WTC11 (cell line): ENCODE data around the gene GLI2. TPM values are rescaled to one million over a fixed set of nuclear protein-coding genes. Genes with fewer than 3 reads are reported as not detected.

Experiments used
- ATAC-seq: fragments of 200-7000 bp; cut with Tn5 transposase; 2 replicates; pipeline ENCODE4 v1.10.0; 2021; ENCODE audit warnings: mild to moderate bottlenecking, moderate library complexity
- CTCF ChIA-PET: fragments of 300-600 bp; sonication (Branson Sonifier 250); formaldehyde crosslinking; loops from one replicate; lab custom pipeline; 2021; ENCODE audit warnings: antibody characterized with exemption; lab: Charles Lee
- POLR2A ChIA-PET: fragments of 350-600 bp; sonication (Branson Sonifier 250); formaldehyde crosslinking; loops from one replicate; lab custom pipeline; 2021; ENCODE audit warnings: antibody characterized with exemption; lab: Charles Lee
- DNase-seq: peaks from one replicate; pipeline ENCODE4 v3.0.0; 2021; ENCODE audit warnings: low spot score
- H3K27ac Mint-ChIP-seq: 2 replicates; pipeline ENCODE4 v1.8.0; 2021; ENCODE audit warnings: mixed read lengths
- H3K27me3 Mint-ChIP-seq: 2 replicates; pipeline ENCODE4 v1.8.0; 2021; ENCODE audit warnings: low read depth, mild to moderate bottlenecking, moderate library complexity, mixed read lengths
- H3K36me3 Mint-ChIP-seq: 2 replicates; pipeline ENCODE4 v1.8.0; 2021; ENCODE audit warnings: mixed read lengths
- H3K4me1 Mint-ChIP-seq: 2 replicates; pipeline ENCODE4 v1.8.0; 2022; ENCODE audit warnings: mixed read lengths
- H3K4me3 Mint-ChIP-seq: 2 replicates; pipeline ENCODE4 v1.8.0; 2021; ENCODE audit warnings: mild to moderate bottlenecking, moderate library complexity, mixed read lengths
- H3K9me3 Mint-ChIP-seq: 2 replicates; pipeline ENCODE4 v1.8.0; 2021; ENCODE audit warnings: mixed read lengths
- AR ChIP-seq: fragments of 250-450 bp; sonication (Bioruptor Pico); IDR thresholded peaks from 2 replicates; pipeline ENCODE4 v1.9.0; 2021; ENCODE audit warnings: mild to moderate bottlenecking
- CREB1 ChIP-seq: sonication (generic); formaldehyde crosslinking; IDR thresholded peaks from 2 replicates; pipeline ENCODE4 v1.8.0; 2023; ENCODE audit warnings: mild to moderate bottlenecking, missing genetic modification reagents
- ESRRA ChIP-seq: sonication (generic); formaldehyde crosslinking; IDR thresholded peaks from 2 replicates; pipeline ENCODE4 v1.8.1; 2022; ENCODE audit warnings: mild to moderate bottlenecking, missing genetic modification reagents, borderline replicate concordance
- HMGA2 ChIP-seq: fragments of 250-450 bp; sonication (Bioruptor Pico); IDR thresholded peaks from 2 replicates; pipeline ENCODE4 v1.4.0; 2021; ENCODE audit warnings: mild to moderate bottlenecking, moderate library complexity
- NFE2L1 ChIP-seq: sonication (generic); formaldehyde crosslinking; IDR thresholded peaks from 2 replicates; pipeline ENCODE4 v1.8.1; 2023; ENCODE audit warnings: missing genetic modification reagents
- OVOL2 ChIP-seq: fragments of 250-450 bp; sonication (Bioruptor Pico); IDR thresholded peaks from 2 replicates; pipeline ENCODE4 v1.9.0; 2021; ENCODE audit warnings: mild to moderate bottlenecking, borderline replicate concordance
- RORB ChIP-seq: fragments of 250-450 bp; sonication (Bioruptor Pico); IDR thresholded peaks from 2 replicates; pipeline ENCODE4 v1.9.0; 2021; ENCODE audit warnings: mild to moderate bottlenecking
- TP53 ChIP-seq: sonication (generic); formaldehyde crosslinking; IDR thresholded peaks from 2 replicates; pipeline ENCODE4 v1.8.1; 2023; ENCODE audit warnings: mild to moderate bottlenecking, missing genetic modification reagents
- ZNF121 ChIP-seq: sonication (generic); formaldehyde crosslinking; IDR thresholded peaks from 2 replicates; pipeline ENCODE4 v1.8.0; 2023; ENCODE audit warnings: missing genetic modification reagents
- ZNF138 ChIP-seq: sonication (generic); formaldehyde crosslinking; conservative IDR thresholded peaks from 2 replicates; pipeline ENCODE4 v1.8.1; 2022; ENCODE audit warnings: mild to moderate bottlenecking, moderate library complexity, missing genetic modification reagents
- ZNF423 ChIP-seq: fragments of 250-450 bp; sonication (Bioruptor Pico); IDR thresholded peaks from 2 replicates; pipeline ENCODE4 v2.1.2; 2022; ENCODE audit warnings: mild to moderate bottlenecking, moderate library complexity
- total RNA-seq: library from RNA; stranded (reverse); gene quantifications from 3 replicates; pipeline ENCODE4 v1.2.3, GENCODE V29; 2021
- TF ChIP-seq, protein P1 (sequence below): fragments of 200-600 bp; IDR thresholded peaks from 2 replicates; pipeline ENCODE4 v1.8.0; 2022; ENCODE audit warnings: antibody characterized with exemption
- TF ChIP-seq, protein P2 (sequence below): sonication (generic); formaldehyde crosslinking; IDR thresholded peaks from 2 replicates; pipeline ENCODE4 v1.8.0; 2022; ENCODE audit warnings: mild to moderate bottlenecking, missing genetic modification reagents
- TF ChIP-seq, protein P3 (sequence below): sonication (generic); formaldehyde crosslinking; conservative IDR thresholded peaks from 2 replicates; pipeline ENCODE4 v1.8.1; 2022; ENCODE audit warnings: mild to moderate bottlenecking, missing genetic modification reagents
- TF ChIP-seq, protein P4 (sequence below): sonication (generic); formaldehyde crosslinking; IDR thresholded peaks from 2 replicates; pipeline ENCODE4 v1.8.1; 2023; ENCODE audit warnings: mild to moderate bottlenecking, missing genetic modification reagents

Gene GLI2
- total RNA-seq, 1 experiment from 2014 or later, result 60.9 TPM

DNA sequence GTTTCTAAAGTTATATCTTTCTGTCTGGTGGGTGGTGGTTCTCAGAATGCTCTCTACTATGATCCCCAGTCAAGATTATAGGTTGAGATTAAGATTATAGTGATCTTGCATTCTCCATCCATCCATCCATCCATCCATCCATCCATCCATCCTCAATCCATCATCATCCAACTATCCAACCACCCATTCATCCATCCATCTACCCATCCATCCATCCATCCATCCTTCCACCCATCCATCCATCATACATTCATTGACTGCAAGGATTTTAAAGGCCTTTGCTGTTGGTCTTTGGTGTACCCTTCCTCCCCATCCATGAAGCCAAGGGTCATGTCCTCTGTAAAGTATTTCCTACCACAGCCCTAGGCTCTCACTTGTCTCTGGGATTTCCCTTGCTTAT, 13.1 kb downstream of the GLI2 start (continued):
- TF ChIP-seq, protein P1, sequence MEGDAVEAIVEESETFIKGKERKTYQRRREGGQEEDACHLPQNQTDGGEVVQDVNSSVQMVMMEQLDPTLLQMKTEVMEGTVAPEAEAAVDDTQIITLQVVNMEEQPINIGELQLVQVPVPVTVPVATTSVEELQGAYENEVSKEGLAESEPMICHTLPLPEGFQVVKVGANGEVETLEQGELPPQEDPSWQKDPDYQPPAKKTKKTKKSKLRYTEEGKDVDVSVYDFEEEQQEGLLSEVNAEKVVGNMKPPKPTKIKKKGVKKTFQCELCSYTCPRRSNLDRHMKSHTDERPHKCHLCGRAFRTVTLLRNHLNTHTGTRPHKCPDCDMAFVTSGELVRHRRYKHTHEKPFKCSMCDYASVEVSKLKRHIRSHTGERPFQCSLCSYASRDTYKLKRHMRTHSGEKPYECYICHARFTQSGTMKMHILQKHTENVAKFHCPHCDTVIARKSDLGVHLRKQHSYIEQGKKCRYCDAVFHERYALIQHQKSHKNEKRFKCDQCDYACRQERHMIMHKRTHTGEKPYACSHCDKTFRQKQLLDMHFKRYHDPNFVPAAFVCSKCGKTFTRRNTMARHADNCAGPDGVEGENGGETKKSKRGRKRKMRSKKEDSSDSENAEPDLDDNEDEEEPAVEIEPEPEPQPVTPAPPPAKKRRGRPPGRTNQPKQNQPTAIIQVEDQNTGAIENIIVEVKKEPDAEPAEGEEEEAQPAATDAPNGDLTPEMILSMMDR, result no peak
- no peak for TF ChIP-seq NFE2L1 (CRISPR knock-in tag)

- H3K4me3 Mint-ChIP-seq, result no peak overlapping the region
- CTCF ChIA-PET, result interaction anchor here (1.4 kb wide), 1 partner anchor 54 kb away, joined by 4 read pairs; no protein-coding TSS in a partner anchor
These were observed 14.1 kb downstream of the GLI2 start for GRCh38 chr2:120749506-120750431.

DNA sequence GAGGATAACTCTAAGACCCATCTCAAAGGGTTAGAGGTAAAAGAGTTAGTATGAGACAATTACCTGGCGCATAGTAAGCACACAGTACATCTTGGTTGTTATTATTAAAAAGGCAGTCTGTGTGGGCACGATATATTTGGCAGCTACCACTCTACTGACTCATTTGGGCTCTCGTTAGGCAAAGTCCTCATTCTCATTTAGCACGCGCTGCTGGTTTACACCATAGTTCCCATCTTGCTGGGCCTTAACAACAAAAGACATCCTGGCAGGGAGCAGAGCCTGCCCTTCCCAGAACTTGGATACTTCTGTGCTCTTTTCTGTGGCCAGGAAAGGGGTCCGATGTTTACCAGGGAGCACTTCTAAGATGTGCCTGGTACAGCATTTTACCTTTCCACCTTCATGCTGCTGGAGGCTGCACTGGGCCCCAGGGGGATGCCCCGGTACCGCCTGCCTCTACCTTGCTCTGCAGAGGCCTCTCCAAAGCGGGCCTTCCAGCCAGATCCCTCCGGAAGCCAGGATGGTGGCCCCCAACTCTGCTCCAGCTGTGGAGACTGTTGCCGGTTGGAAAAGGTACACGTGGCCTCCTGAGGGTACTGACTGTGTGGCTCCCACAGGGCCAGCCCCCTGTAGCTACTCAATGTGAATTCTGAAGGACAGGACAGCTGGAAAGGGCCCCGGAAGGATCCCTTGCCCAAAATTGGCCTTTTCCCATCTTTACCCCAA, 15.0 kb downstream of the GLI2 start:
- no peak overlapping the region for H3K27ac Mint-ChIP-seq
- peaks cover 66% of the 10 kb centered on the region for H3K4me1 Mint-ChIP-seq
- H3K36me3 Mint-ChIP-seq, result peaks cover 2% of the 10 kb centered on the region; the same call in 1 of the 2 replicates
- peak; percentile 29; the same call in 1 of the 2 replicates for TF ChIP-seq ZNF423 (CRISPR knock-in tag)
- no peak for TF ChIP-seq AR (CRISPR knock-in tag)
- peak; percentile 93 for TF ChIP-seq ZNF121 (CRISPR knock-in tag)
- H3K9me3 Mint-ChIP-seq, result no peaks in the 10 kb centered on the region
- no peak for DNase-seq
- H3K4me3 Mint-ChIP-seq, result no peak overlapping the region
- ChIA-PET POLR2A (no interaction called here), CTCF (interaction anchor here (1.1 to 1.4 kb wide), 2 partner anchors 55 to 57 kb away, joined by 3 to 4 read pairs; no protein-coding TSS in a partner anchor)
- H3K27me3 Mint-ChIP-seq, result no peaks in the 10 kb centered on the region
- ATAC-seq, result peak; percentile 16

More at GRCh38 chr2:120749506-120750431, 14.1 kb downstream of the GLI2 start:
- H3K27me3 Mint-ChIP-seq, result no peaks in the 10 kb centered on the region
- no peak for DNase-seq
- peaks cover 2% of the 10 kb centered on the region; the same call in 1 of the 2 replicates for H3K36me3 Mint-ChIP-seq
- peak overlapping the region; percentile 78; the same call in 1 of the 2 replicates for H3K27ac Mint-ChIP-seq
- TF ChIP-seq, protein P1, result no peak
- TF ChIP-seq, protein P2, sequence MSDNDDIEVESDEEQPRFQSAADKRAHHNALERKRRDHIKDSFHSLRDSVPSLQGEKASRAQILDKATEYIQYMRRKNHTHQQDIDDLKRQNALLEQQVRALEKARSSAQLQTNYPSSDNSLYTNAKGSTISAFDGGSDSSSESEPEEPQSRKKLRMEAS, result peak; percentile 26; the same call in 1 of the 2 replicates
- TF ChIP-seq, protein P3, sequence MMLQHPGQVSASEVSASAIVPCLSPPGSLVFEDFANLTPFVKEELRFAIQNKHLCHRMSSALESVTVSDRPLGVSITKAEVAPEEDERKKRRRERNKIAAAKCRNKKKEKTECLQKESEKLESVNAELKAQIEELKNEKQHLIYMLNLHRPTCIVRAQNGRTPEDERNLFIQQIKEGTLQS (CRISPR knock-in tag), result 0 out of 2 replicates have a peak, but pooled peaks have one; percentile 34
- TF ChIP-seq, all 79 proteins: peak for 2
- POLR2A ChIA-PET, result interaction anchor here (0.6 kb wide), 1 partner anchor 326 kb away, joined by 3 read pairs; no protein-coding TSS in a partner anchor
- peaks cover 72% of the 10 kb centered on the region for H3K4me1 Mint-ChIP-seq
- peak; percentile 38; the same call in 1 of the 2 replicates for ATAC-seq
- H3K9me3 Mint-ChIP-seq, result no peaks in the 10 kb centered on the region

GRCh38 chr2:120751553-120751952, 15.9 kb downstream of the GLI2 start:
- Mint-ChIP-seq H3K4me3 (no peak overlapping the region), H3K4me1 (peaks cover 62% of the 10 kb centered on the region), H3K9me3 (no peaks in the 10 kb centered on the region), H3K27me3 (no peaks in the 10 kb centered on the region), H3K27ac (0 out of 2 replicates have a peak overlapping the region, but pooled peaks have one; percentile 3), H3K36me3 (peaks cover 2% of the 10 kb centered on the region; the same call in 1 of the 2 replicates)
- ATAC-seq (no peak), DNase-seq (no peak)
- ChIA-PET CTCF (interaction anchor here (1.1 kb wide), 1 partner anchor 58 kb away, joined by 3 read pairs; no protein-coding TSS in a partner anchor), POLR2A (no interaction called here)
- no peak for TF ChIP-seq ESRRA (CRISPR knock-in tag)
- no peak for TF ChIP-seq OVOL2 (CRISPR knock-in tag)
- no peak for TF ChIP-seq ZNF138 (CRISPR knock-in tag)
- TF ChIP-seq, protein P4, sequence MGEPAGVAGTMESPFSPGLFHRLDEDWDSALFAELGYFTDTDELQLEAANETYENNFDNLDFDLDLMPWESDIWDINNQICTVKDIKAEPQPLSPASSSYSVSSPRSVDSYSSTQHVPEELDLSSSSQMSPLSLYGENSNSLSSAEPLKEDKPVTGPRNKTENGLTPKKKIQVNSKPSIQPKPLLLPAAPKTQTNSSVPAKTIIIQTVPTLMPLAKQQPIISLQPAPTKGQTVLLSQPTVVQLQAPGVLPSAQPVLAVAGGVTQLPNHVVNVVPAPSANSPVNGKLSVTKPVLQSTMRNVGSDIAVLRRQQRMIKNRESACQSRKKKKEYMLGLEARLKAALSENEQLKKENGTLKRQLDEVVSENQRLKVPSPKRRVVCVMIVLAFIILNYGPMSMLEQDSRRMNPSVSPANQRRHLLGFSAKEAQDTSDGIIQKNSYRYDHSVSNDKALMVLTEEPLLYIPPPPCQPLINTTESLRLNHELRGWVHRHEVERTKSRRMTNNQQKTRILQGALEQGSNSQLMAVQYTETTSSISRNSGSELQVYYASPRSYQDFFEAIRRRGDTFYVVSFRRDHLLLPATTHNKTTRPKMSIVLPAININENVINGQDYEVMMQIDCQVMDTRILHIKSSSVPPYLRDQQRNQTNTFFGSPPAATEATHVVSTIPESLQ (CRISPR knock-in tag), result no peak
- no peak for TF ChIP-seq ZNF121 (CRISPR knock-in tag)
- TF ChIP-seq, protein P2, result no peak
- TF ChIP-seq, protein P3 (CRISPR knock-in tag), result no peak
- no peak for TF ChIP-seq TP53 (CRISPR knock-in tag)
- no peak for TF ChIP-seq CREB1 (CRISPR knock-in tag)
- no peak for TF ChIP-seq HMGA2 (CRISPR knock-in tag)
- TF ChIP-seq RORB (CRISPR knock-in tag), result no peak
